ENCODE data around the gene TLCD3B. TPM values are rescaled to one million over a fixed set of nuclear protein-coding genes. Genes with fewer than 3 reads are reported as not detected.

The TLCD3B gene
- total and polyA plus RNA-seq, 7 donors, result 0.54 TPM; not detected in 6

DNA sequence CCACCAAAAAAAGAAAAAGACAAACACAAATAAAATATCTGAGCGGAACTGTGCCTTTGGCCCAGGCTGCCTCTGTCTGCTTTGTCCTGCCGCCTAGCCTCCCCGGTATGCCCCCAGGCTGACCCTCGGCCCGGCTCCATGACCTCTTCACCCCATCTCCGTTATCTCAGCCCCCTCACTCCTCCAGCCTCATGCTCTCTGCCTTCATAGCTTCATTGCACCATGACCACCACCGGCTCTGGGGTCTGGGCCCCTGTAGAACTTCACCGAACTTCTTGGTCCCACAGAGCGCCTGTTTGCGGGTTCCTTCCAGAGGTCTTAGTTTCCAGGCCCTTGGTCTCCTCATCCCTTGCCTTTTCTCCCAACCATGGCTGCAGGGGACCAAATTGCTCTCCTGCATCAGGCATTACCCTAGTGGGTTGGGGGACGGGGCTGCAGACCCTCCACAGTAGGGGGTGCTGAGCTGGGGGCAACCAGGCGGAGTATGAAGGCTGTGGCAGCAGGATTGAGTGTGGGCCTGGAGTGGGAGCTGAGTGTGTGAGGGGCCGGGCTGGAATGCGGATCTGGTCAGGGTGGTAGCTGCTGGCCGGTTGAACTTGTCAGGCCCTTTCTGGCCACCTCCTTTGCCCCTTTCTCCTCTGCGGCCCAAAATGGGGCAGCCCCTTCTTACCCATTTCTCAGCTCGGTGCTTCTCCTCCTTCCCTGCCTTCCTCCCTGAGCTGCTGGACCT is 42.6 kb downstream of the TLCD3B start:
- Histone ChIP-seq H3K27me3 (no peaks in the 10 kb centered on the region), H3K4me3 (no peak overlapping the region), H3K9me3 (no peaks in the 10 kb centered on the region), H3K36me3 (peaks cover 42 to 100% (median 77%) of the 10 kb centered on the region in 4 donors), H3K4me1 (peaks cover 0 to 2% (median 0%) of the 10 kb centered on the region in 4 donors), H3K27ac (no peak overlapping the region)
- DNase-seq, result peak; percentile 52
- intact Hi-C loops (cut with DNase I), result no loop called here
- TF ChIP-seq POLR2AphosphoS5 (IDR thresholded peaks at IDR 0.05) (no peak), EP300 (IDR thresholded peaks at IDR 0.05) (no peak), POLR2A (IDR thresholded peaks at IDR 0.05) (no peak)
- TF ChIP-seq, protein P1, sequence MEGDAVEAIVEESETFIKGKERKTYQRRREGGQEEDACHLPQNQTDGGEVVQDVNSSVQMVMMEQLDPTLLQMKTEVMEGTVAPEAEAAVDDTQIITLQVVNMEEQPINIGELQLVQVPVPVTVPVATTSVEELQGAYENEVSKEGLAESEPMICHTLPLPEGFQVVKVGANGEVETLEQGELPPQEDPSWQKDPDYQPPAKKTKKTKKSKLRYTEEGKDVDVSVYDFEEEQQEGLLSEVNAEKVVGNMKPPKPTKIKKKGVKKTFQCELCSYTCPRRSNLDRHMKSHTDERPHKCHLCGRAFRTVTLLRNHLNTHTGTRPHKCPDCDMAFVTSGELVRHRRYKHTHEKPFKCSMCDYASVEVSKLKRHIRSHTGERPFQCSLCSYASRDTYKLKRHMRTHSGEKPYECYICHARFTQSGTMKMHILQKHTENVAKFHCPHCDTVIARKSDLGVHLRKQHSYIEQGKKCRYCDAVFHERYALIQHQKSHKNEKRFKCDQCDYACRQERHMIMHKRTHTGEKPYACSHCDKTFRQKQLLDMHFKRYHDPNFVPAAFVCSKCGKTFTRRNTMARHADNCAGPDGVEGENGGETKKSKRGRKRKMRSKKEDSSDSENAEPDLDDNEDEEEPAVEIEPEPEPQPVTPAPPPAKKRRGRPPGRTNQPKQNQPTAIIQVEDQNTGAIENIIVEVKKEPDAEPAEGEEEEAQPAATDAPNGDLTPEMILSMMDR (IDR thresholded peaks at IDR 0.05), result no peak
- WGBS, 2 donors, result 92 to 93% methylated on average over 17 of the region's 17 CpGs

DNA sequence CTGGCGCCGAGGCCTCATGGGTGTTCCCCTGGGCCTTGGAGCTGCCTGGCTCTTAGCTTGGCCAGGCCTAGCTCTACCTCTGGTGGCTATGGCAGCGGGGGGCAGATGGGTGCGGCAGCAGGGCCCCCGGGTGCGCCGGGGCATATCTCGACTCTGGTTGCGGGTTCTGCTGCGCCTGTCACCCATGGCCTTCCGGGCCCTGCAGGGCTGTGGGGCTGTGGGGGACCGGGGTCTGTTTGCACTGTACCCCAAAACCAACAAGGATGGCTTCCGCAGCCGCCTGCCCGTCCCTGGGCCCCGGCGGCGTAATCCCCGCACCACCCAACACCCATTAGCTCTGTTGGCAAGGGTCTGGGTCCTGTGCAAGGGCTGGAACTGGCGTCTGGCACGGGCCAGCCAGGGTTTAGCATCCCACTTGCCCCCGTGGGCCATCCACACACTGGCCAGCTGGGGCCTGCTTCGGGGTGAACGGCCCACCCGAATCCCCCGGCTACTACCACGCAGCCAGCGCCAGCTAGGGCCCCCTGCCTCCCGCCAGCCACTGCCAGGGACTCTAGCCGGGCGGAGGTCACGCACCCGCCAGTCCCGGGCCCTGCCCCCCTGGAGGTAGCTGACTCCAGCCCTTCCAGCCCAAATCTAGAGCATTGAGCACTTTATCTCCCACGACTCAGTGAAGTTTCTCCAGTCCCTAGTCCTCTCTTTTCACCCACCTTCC is 43.5 kb downstream of the TLCD3B start:
- H3K4me1 ChIP-seq, result no peaks in the 10 kb centered on the region
- TF ChIP-seq, protein P1 (IDR thresholded peaks at IDR 0.05), result no peak
- TF ChIP-seq EP300 (IDR thresholded peaks at IDR 0.05), result no peak
- no peak for TF ChIP-seq POLR2A (IDR thresholded peaks at IDR 0.05)
- no peak for TF ChIP-seq POLR2AphosphoS5 (IDR thresholded peaks at IDR 0.05)

DNA sequence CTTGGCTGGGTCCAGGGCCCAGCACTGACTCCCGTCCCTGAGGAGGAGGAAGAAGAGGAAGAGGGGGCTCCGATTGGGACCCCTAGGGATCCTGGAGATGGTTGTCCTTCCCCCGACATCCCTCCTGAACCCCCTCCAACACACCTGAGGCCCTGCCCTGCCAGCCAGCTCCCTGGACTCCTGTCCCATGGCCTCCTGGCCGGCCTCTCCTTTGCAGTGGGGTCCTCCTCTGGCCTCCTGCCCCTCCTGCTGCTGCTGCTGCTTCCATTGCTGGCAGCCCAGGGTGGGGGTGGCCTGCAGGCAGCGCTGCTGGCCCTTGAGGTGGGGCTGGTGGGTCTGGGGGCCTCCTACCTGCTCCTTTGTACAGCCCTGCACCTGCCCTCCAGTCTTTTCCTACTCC is 44.1 kb downstream of the TLCD3B start:
- intact Hi-C loops (cut with DNase I), result no loop called here
- TF ChIP-seq EP300 (IDR thresholded peaks at IDR 0.05) (no peak), POLR2AphosphoS5 (IDR thresholded peaks at IDR 0.05) (no peak), POLR2A (IDR thresholded peaks at IDR 0.05) (no peak)
- TF ChIP-seq, protein P1 (IDR thresholded peaks at IDR 0.05), result no peak
- no peak overlapping the region for H3K4me3 ChIP-seq
- H3K27me3 ChIP-seq, result no peaks in the 10 kb centered on the region
- peaks cover 53 to 100% (median 89%) of the 10 kb centered on the region in 4 donors for H3K36me3 ChIP-seq
- DNase-seq, result no peak
- no peaks in the 10 kb centered on the region for H3K4me1 ChIP-seq
- H3K9me3 ChIP-seq, result no peaks in the 10 kb centered on the region
- no peak overlapping the region for H3K27ac ChIP-seq
- WGBS, 2 donors, result 93 to 95% methylated on average over 5 of the region's 5 CpGs

More for the DNA sequence above, 43.5 kb downstream of the TLCD3B start:
- no peak for DNase-seq
- no peak overlapping the region for H3K4me3 ChIP-seq
- intact Hi-C loops (cut with DNase I), result no loop called here
- peaks cover 51 to 100% (median 84%) of the 10 kb centered on the region in 4 donors for H3K36me3 ChIP-seq
- no peak overlapping the region for H3K27ac ChIP-seq
- H3K27me3 ChIP-seq, result no peaks in the 10 kb centered on the region
- 95 to 96% methylated on average over 35 of the region's 35 CpGs for WGBS, 2 donors
- H3K9me3 ChIP-seq, result no peaks in the 10 kb centered on the region

DNA sequence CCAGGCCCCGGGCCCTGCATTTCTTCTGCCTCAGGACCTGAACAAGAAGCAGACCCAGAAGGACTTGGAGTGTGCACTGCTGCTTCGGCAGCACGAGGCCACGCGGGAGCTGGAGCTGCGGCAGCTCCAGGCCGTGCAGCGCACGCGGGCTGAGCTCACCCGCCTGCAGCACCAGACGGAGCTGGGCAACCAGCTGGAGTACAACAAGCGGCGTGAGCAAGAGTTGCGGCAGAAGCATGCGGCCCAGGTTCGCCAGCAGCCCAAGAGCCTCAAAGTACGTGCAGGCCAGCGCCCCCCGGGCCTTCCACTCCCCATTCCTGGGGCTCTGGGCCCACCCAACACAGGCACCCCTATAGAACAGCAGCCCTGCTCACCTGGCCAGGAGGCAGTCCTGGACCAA is 44.8 kb downstream of the TLCD3B start:
- no peak for DNase-seq
- H3K4me1 ChIP-seq, result no peaks in the 10 kb centered on the region
- TF ChIP-seq EP300 (IDR thresholded peaks at IDR 0.05), result no peak
- TF ChIP-seq, protein P1 (IDR thresholded peaks at IDR 0.05), result no peak
- no peak for TF ChIP-seq POLR2A (IDR thresholded peaks at IDR 0.05)
- TF ChIP-seq POLR2AphosphoS5 (IDR thresholded peaks at IDR 0.05), result no peak
- H3K9me3 ChIP-seq, result no peaks in the 10 kb centered on the region
- H3K27me3 ChIP-seq, result no peaks in the 10 kb centered on the region
- H3K4me3 ChIP-seq, result no peak overlapping the region
- no peak overlapping the region for H3K27ac ChIP-seq
- 95% methylated on average over 20 of the region's 20 CpGs for WGBS, 2 donors
- intact Hi-C loops (cut with DNase I), result no loop called here
- H3K36me3 ChIP-seq, result peaks cover 59 to 100% (median 94%) of the 10 kb centered on the region in 4 donors
